DMS53 (cell line): ENCODE data around the gene LPP.
A peak's percentile ranks its signal among the peaks of the same experiment; 100 is the strongest.

Experiments
- DNase-seq: peaks from one replicate; lab custom pipeline; 2025; lab: John Stamatoyannopoulos, UW

Gene LPP

GRCh38 chr3:188473045-188473444, 319.1 kb downstream of the LPP start:
- no peak for DNase-seq

GRCh38 chr3:188473591-188474288, 319.8 kb downstream of the LPP start:
- no peak for DNase-seq

GRCh38 chr3:188476935-188477334, 323.0 kb downstream of the LPP start:
- DNase-seq: no peak

- DNase-seq: no peak
Observed at GRCh38 chr3:188480011-188480410, 326.1 kb downstream of the LPP start.

- no peak for DNase-seq
Observed at GRCh38 chr3:188482929-188483328, 329.0 kb downstream of the LPP start.

GRCh38 chr3:188486126-188486525, 332.2 kb downstream of the LPP start:
- DNase-seq: no peak

GRCh38 chr3:188486952-188487351, 333.0 kb downstream of the LPP start:
- DNase-seq: no peak

GRCh38 chr3:188487652-188488051, 333.7 kb downstream of the LPP start:
- DNase-seq: no peak

GRCh38 chr3:188488801-188489200, 334.8 kb downstream of the LPP start:
- DNase-seq: no peak

- DNase-seq: no peak
Observed at GRCh38 chr3:188489639-188490405, 335.9 kb downstream of the LPP start.

GRCh38 chr3:188490416-188490815, 336.5 kb downstream of the LPP start:
- DNase-seq: no peak

- DNase-seq: no peak
Observed at GRCh38 chr3:188491276-188491687, 337.3 kb downstream of the LPP start.

- no peak for DNase-seq
Observed at GRCh38 chr3:188496390-188496789, 342.4 kb downstream of the LPP start.

GRCh38 chr3:188497021-188497420, 343.1 kb downstream of the LPP start:
- no peak for DNase-seq

GRCh38 chr3:188503647-188504046, 349.7 kb downstream of the LPP start:
- no peak for DNase-seq

- DNase-seq: no peak
Observed at GRCh38 chr3:188505151-188505550, 351.2 kb downstream of the LPP start.

- no peak for DNase-seq
Observed at GRCh38 chr3:188505911-188506310, 352.0 kb downstream of the LPP start.

GRCh38 chr3:188506446-188506845, 352.5 kb downstream of the LPP start:
- DNase-seq: no peak

GRCh38 chr3:188507244-188507720, 353.3 kb downstream of the LPP start:
- no peak for DNase-seq

GRCh38 chr3:188508454-188508853, 354.5 kb downstream of the LPP start:
- DNase-seq: no peak

GRCh38 chr3:188509316-188509715, 355.4 kb downstream of the LPP start:
- DNase-seq: no peak

GRCh38 chr3:188510366-188510765, 356.4 kb downstream of the LPP start:
- DNase-seq: no peak

- peak; percentile 30 for DNase-seq
Observed at GRCh38 chr3:188513662-188514328, 359.8 kb downstream of the LPP start.
